Loucy (cell line): ENCODE results near the gene TOP1.
A peak's percentile ranks its signal among the peaks of the same experiment; 100 is the strongest.
"Not testable (repeated sequence)": the region's sequence is repeated elsewhere in the genome, so short reads cannot be mapped to it uniquely, and the experiment has no call there.

ENCODE experiments used
- EZH2phosphoT487 ChIP-seq: fragments of 200-600 bp; IDR thresholded peaks from 2 replicates; pipeline ENCODE4 v1.6.1; 2018; ENCODE audit warnings: antibody characterized with exemption, mild to moderate bottlenecking, moderate library complexity, borderline replicate concordance
- TF ChIP-seq, protein P1 (sequence below): fragments of 200-600 bp; sonication (generic); conservative IDR thresholded peaks from 2 replicates; pipeline ENCODE4 v1.5.1; 2014; ENCODE audit warnings: mild to moderate bottlenecking, antibody characterized with exemption, low read length

DNA sequence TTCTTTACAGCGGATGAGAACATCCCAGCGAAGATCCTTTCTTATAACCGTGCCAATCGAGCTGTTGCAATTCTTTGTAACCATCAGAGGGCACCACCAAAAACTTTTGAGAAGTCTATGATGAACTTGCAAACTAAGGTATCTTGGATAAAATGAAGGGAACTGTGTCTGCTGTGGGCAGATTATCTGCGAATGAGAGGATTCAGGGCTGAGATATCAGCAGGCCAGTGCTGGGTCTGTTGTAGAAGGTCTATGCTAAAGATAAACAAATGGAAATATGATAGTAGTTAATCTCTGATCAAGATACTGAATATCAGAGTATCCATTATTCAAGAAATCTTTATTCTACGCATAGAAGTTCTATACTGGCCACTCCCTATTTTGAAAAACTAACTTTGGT lies 89.5 kb downstream of the TOP1 start:
- TF ChIP-seq, protein P1, sequence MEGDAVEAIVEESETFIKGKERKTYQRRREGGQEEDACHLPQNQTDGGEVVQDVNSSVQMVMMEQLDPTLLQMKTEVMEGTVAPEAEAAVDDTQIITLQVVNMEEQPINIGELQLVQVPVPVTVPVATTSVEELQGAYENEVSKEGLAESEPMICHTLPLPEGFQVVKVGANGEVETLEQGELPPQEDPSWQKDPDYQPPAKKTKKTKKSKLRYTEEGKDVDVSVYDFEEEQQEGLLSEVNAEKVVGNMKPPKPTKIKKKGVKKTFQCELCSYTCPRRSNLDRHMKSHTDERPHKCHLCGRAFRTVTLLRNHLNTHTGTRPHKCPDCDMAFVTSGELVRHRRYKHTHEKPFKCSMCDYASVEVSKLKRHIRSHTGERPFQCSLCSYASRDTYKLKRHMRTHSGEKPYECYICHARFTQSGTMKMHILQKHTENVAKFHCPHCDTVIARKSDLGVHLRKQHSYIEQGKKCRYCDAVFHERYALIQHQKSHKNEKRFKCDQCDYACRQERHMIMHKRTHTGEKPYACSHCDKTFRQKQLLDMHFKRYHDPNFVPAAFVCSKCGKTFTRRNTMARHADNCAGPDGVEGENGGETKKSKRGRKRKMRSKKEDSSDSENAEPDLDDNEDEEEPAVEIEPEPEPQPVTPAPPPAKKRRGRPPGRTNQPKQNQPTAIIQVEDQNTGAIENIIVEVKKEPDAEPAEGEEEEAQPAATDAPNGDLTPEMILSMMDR: peak; percentile 28
- TF ChIP-seq EZH2phosphoT487: not testable (repeated sequence)
